ENCODE measurements around the gene METRNL.

The METRNL gene

DNA sequence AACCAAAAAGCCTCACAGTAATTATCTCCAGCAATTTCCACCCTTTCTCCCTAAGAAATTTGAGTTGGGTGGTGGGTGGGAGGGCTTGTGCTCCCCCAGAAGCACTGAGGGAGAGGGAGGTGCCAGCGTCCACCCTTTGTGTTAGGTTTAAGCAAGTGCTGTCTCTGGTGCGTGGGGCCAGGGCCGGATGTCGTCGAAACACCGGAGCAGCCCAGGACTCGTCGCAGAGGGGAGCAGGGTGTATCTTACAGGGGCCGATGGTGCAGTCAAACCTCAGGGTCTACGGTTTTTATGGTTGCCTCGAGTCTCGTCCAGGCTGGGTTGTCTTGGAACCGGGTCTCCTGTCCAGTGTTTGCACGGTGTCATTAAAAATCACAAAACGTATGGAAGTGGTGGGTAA, 35.3 kb downstream of the METRNL start:
- TF ChIP-seq, protein P1, sequence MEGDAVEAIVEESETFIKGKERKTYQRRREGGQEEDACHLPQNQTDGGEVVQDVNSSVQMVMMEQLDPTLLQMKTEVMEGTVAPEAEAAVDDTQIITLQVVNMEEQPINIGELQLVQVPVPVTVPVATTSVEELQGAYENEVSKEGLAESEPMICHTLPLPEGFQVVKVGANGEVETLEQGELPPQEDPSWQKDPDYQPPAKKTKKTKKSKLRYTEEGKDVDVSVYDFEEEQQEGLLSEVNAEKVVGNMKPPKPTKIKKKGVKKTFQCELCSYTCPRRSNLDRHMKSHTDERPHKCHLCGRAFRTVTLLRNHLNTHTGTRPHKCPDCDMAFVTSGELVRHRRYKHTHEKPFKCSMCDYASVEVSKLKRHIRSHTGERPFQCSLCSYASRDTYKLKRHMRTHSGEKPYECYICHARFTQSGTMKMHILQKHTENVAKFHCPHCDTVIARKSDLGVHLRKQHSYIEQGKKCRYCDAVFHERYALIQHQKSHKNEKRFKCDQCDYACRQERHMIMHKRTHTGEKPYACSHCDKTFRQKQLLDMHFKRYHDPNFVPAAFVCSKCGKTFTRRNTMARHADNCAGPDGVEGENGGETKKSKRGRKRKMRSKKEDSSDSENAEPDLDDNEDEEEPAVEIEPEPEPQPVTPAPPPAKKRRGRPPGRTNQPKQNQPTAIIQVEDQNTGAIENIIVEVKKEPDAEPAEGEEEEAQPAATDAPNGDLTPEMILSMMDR (IDR thresholded peaks at IDR 0.05; ENCODE audit: control insufficient read depth, insufficient read depth, low read depth, low read length, missing control alignments): no peak
- no peak for DNase-seq (ENCODE audit: low read depth)
- no peak overlapping the region for H3K4me3 ChIP-seq (ENCODE audit: control insufficient read depth, low read depth, low read length)

GRCh38 chr17:83115202-83115651, 35.8 kb downstream of the METRNL start:
- DNase-seq (ENCODE audit: low read depth): no peak
- TF ChIP-seq, protein P1 (IDR thresholded peaks at IDR 0.05; ENCODE audit: control insufficient read depth, insufficient read depth, low read depth, low read length, missing control alignments): no peak
- no peak overlapping the region for H3K4me3 ChIP-seq (ENCODE audit: control insufficient read depth, low read depth, low read length)

DNA sequence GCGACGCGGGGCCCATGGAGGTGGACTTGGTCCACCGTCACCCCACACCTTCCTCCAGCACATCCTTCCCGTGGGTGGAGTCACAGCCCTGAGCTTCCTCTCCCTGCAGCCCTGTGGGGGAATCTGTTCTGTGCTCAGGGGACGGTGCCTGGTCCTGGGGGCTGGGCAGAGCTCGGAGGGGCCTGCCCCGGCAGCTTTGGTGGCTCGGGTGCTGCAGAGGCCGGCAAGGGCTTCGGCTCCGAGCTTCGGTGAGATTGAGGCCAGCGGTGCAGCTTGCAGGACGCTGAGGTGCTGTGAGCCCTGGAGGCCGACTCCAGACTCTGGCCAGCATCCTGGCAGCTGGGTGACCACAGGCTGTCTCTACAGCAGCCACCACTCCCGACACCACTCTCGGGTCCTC, 36.4 kb downstream of the METRNL start:
- H3K4me3 ChIP-seq (ENCODE audit: control insufficient read depth, low read depth, low read length): no peak overlapping the region
- no peak for DNase-seq (ENCODE audit: low read depth)
- TF ChIP-seq, protein P1 (IDR thresholded peaks at IDR 0.05; ENCODE audit: control insufficient read depth, insufficient read depth, low read depth, low read length, missing control alignments): no peak

GRCh38 chr17:83116311-83116771, 36.9 kb downstream of the METRNL start:
- TF ChIP-seq, protein P1 (IDR thresholded peaks at IDR 0.05; ENCODE audit: control insufficient read depth, insufficient read depth, low read depth, low read length, missing control alignments): no peak
- no peak for DNase-seq (ENCODE audit: low read depth)
- no peak overlapping the region for H3K4me3 ChIP-seq (ENCODE audit: control insufficient read depth, low read depth, low read length)

DNA sequence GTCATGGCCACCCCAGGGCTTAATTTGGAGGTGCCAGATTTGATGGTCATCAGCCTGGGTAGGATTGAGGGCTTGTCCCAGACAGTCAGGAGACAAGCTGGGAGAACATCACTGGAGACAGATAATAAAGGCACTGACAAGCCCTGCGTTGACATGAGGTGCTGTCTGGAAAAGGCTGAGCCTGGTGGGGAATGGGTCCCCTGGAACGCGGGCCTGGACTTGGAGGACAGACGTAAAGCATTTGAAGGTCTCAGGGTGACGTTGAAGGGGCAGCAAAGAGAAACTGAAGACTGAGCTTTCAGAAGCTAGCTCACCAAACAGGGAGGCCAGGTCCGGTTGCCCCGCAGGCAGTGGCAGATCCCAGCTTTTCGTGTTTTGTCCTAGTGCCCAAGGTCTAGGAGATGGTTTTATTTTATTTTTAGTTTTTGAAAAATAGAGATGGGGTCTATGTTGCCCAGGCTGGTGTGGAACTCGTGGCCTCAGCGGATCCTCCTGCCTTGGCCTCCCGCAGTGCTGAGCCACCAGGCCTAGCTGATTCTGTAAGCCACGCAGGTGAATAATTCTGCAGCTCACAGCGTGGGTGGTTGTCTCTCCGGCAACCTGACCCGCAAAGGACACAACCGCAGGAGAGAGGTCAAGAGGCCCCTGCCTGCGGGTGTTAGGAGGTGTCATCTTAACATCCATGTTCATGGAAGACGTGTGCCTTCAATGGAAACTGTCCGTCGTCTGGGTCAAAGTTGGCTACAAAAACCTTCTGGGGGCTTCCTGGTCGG, 37.6 kb downstream of the METRNL start:
- DNase-seq (ENCODE audit: low read depth): no peak
- no peak overlapping the region for H3K4me3 ChIP-seq (ENCODE audit: control insufficient read depth, low read depth, low read length)
- TF ChIP-seq, protein P1 (IDR thresholded peaks at IDR 0.05; ENCODE audit: control insufficient read depth, insufficient read depth, low read depth, low read length, missing control alignments): no peak

GRCh38 chr17:83117583-83117982, 38.2 kb downstream of the METRNL start:
- TF ChIP-seq, protein P1 (IDR thresholded peaks at IDR 0.05; ENCODE audit: control insufficient read depth, insufficient read depth, low read depth, low read length, missing control alignments): no peak
- H3K4me3 ChIP-seq (ENCODE audit: control insufficient read depth, low read depth, low read length): no peak overlapping the region
- DNase-seq (ENCODE audit: low read depth): no peak

Data from AG09309 (cell line).